DND-41 (cell line): ENCODE measurements around the gene SKAP1.

Experiments
- EZH2 ChIP-seq: IDR thresholded peaks from 3 replicates; pipeline ENCODE4 v1.6.1; 2012; ENCODE audit warnings: borderline replicate concordance, low read depth, mild to moderate bottlenecking, moderate library complexity, low read length, inconsistent platforms; ENCODE audit not compliant: severe bottlenecking
- TF ChIP-seq, protein P1 (sequence below): IDR thresholded peaks from 2 replicates; pipeline ENCODE4 v1.5.1; 2012; ENCODE audit warnings: borderline replicate concordance, low read length, moderate library complexity, mild to moderate bottlenecking; ENCODE audit not compliant: poor library complexity, severe bottlenecking; ENCODE audit errors: extremely low read depth

DNA sequence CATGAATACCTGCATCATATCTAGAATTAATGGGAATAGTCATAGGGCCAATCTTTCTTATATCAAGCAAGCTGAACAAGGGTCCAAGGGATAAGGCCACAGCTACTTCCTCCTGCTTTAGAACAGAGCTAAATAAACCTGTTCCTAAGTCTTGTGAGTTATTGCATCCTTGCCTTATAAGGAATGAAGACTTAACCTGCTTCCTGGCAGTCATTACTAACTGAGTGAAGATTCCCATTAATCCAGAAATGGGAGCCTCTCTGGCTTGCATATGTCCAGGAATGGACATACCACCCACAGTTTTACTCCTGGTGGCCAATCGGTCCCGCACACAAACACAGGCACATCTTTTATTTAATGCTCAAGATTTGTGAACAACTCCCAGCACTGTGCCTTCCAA, 35.9 kb upstream of the SKAP1 start:
- TF ChIP-seq, protein P1, sequence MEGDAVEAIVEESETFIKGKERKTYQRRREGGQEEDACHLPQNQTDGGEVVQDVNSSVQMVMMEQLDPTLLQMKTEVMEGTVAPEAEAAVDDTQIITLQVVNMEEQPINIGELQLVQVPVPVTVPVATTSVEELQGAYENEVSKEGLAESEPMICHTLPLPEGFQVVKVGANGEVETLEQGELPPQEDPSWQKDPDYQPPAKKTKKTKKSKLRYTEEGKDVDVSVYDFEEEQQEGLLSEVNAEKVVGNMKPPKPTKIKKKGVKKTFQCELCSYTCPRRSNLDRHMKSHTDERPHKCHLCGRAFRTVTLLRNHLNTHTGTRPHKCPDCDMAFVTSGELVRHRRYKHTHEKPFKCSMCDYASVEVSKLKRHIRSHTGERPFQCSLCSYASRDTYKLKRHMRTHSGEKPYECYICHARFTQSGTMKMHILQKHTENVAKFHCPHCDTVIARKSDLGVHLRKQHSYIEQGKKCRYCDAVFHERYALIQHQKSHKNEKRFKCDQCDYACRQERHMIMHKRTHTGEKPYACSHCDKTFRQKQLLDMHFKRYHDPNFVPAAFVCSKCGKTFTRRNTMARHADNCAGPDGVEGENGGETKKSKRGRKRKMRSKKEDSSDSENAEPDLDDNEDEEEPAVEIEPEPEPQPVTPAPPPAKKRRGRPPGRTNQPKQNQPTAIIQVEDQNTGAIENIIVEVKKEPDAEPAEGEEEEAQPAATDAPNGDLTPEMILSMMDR = no peak
- TF ChIP-seq EZH2 = no peak
